ENCODE data around the gene LAPTM5.

LAPTM5 gene

GRCh38 chr1:30689901-30690645, 67.5 kb downstream of the LAPTM5 start:
- TF ChIP-seq POLR2AphosphoS5 (IDR thresholded peaks at IDR 0.05; ENCODE audit: low read depth, low read length) (no peak), SIN3A (IDR thresholded peaks at IDR 0.05; ENCODE audit: borderline replicate concordance, insufficient read depth, low read length) (no peak), REST (IDR thresholded peaks at IDR 0.05; ENCODE audit: insufficient read depth in 1 of 2, low read depth in 2 of 2, low read length in 2 of 2) (no peak), FOXP2 (optimal IDR thresholded peaks at IDR 0.05; ENCODE audit: borderline replicate concordance, extremely low read depth, extremely low read length, insufficient read depth) (no peak), TAF1 (IDR thresholded peaks at IDR 0.05; ENCODE audit: borderline replicate concordance, insufficient read depth, low read length) (no peak)

GRCh38 chr1:30688920-30689794, 68.4 kb downstream of the LAPTM5 start:
- TF ChIP-seq FOXP2 (optimal IDR thresholded peaks at IDR 0.05; ENCODE audit: borderline replicate concordance, extremely low read depth, extremely low read length, insufficient read depth): no peak
- no peak for TF ChIP-seq REST (IDR thresholded peaks at IDR 0.05; ENCODE audit: insufficient read depth in 1 of 2, low read depth in 2 of 2, low read length in 2 of 2)
- TF ChIP-seq SIN3A (IDR thresholded peaks at IDR 0.05; ENCODE audit: borderline replicate concordance, insufficient read depth, low read length): no peak
- TF ChIP-seq POLR2AphosphoS5 (IDR thresholded peaks at IDR 0.05; ENCODE audit: low read depth, low read length): no peak
- no peak for TF ChIP-seq TAF1 (IDR thresholded peaks at IDR 0.05; ENCODE audit: borderline replicate concordance, insufficient read depth, low read length)

- no peak for TF ChIP-seq POLR2AphosphoS5 (IDR thresholded peaks at IDR 0.05; ENCODE audit: low read depth, low read length)
- no peak for TF ChIP-seq SIN3A (IDR thresholded peaks at IDR 0.05; ENCODE audit: borderline replicate concordance, insufficient read depth, low read length)
- no peak for TF ChIP-seq REST (IDR thresholded peaks at IDR 0.05; ENCODE audit: insufficient read depth in 1 of 2, low read depth in 2 of 2, low read length in 2 of 2)
- TF ChIP-seq TAF1 (IDR thresholded peaks at IDR 0.05; ENCODE audit: borderline replicate concordance, insufficient read depth, low read length): no peak
- TF ChIP-seq FOXP2 (optimal IDR thresholded peaks at IDR 0.05; ENCODE audit: borderline replicate concordance, extremely low read depth, extremely low read length, insufficient read depth): no peak
Measured at GRCh38 chr1:30687886-30688285, 69.7 kb downstream of the LAPTM5 start.

GRCh38 chr1:30686236-30686935, 71.2 kb downstream of the LAPTM5 start:
- no peak for TF ChIP-seq REST (IDR thresholded peaks at IDR 0.05; ENCODE audit: insufficient read depth in 1 of 2, low read depth in 2 of 2, low read length in 2 of 2)
- no peak for TF ChIP-seq SIN3A (IDR thresholded peaks at IDR 0.05; ENCODE audit: borderline replicate concordance, insufficient read depth, low read length)
- no peak for TF ChIP-seq POLR2AphosphoS5 (IDR thresholded peaks at IDR 0.05; ENCODE audit: low read depth, low read length)
- no peak for TF ChIP-seq FOXP2 (optimal IDR thresholded peaks at IDR 0.05; ENCODE audit: borderline replicate concordance, extremely low read depth, extremely low read length, insufficient read depth)
- no peak for TF ChIP-seq TAF1 (IDR thresholded peaks at IDR 0.05; ENCODE audit: borderline replicate concordance, insufficient read depth, low read length)
